Measurements from ENCODE around the gene CTR9.

The CTR9 gene

GRCh38 chr11:10752486-10752885 lies 1.4 kb downstream of the CTR9 start:
- TF ChIP-seq GATA3 (IDR thresholded peaks at IDR 0.05; ENCODE audit: low read depth, low read length), result no peak
- TF ChIP-seq GATA2 (IDR thresholded peaks at IDR 0.05; ENCODE audit: low read depth, low read length), result no peak

GRCh38 chr11:10758957-10759356 lies 7.9 kb downstream of the CTR9 start:
- TF ChIP-seq GATA2 (IDR thresholded peaks at IDR 0.05; ENCODE audit: low read depth, low read length) (no peak; the same call in 1 of the 2 replicates), GATA3 (IDR thresholded peaks at IDR 0.05; ENCODE audit: low read depth, low read length) (no peak)

- TF ChIP-seq GATA2 (IDR thresholded peaks at IDR 0.05; ENCODE audit: low read depth, low read length), result no peak
- TF ChIP-seq GATA3 (IDR thresholded peaks at IDR 0.05; ENCODE audit: low read depth, low read length), result no peak
Measured at GRCh38 chr11:10761085-10761698, 10.1 kb downstream of the CTR9 start.

- no peak for TF ChIP-seq GATA2 (IDR thresholded peaks at IDR 0.05; ENCODE audit: low read depth, low read length)
- no peak for TF ChIP-seq GATA3 (IDR thresholded peaks at IDR 0.05; ENCODE audit: low read depth, low read length)
Measured at GRCh38 chr11:10762185-10762584, 11.1 kb downstream of the CTR9 start.

GRCh38 chr11:10762913-10763421 lies 11.9 kb downstream of the CTR9 start:
- TF ChIP-seq GATA3 (IDR thresholded peaks at IDR 0.05; ENCODE audit: low read depth, low read length), result no peak
- no peak for TF ChIP-seq GATA2 (IDR thresholded peaks at IDR 0.05; ENCODE audit: low read depth, low read length)

- TF ChIP-seq GATA3 (IDR thresholded peaks at IDR 0.05; ENCODE audit: low read depth, low read length), result no peak
- no peak for TF ChIP-seq GATA2 (IDR thresholded peaks at IDR 0.05; ENCODE audit: low read depth, low read length)
Measured at GRCh38 chr11:10763766-10764165, 12.7 kb downstream of the CTR9 start.

- TF ChIP-seq GATA3 (IDR thresholded peaks at IDR 0.05; ENCODE audit: low read depth, low read length), result no peak
- no peak for TF ChIP-seq GATA2 (IDR thresholded peaks at IDR 0.05; ENCODE audit: low read depth, low read length)
Measured at GRCh38 chr11:10764412-10764811, 13.4 kb downstream of the CTR9 start.

GRCh38 chr11:10770626-10771254 lies 19.7 kb downstream of the CTR9 start:
- TF ChIP-seq GATA2 (IDR thresholded peaks at IDR 0.05; ENCODE audit: low read depth, low read length) (peak; percentile 73), GATA3 (IDR thresholded peaks at IDR 0.05; ENCODE audit: low read depth, low read length) (0 out of 2 replicates have a peak, but pooled peaks have one; percentile 14)

- no peak for TF ChIP-seq GATA2 (IDR thresholded peaks at IDR 0.05; ENCODE audit: low read depth, low read length)
- no peak for TF ChIP-seq GATA3 (IDR thresholded peaks at IDR 0.05; ENCODE audit: low read depth, low read length)
Measured at GRCh38 chr11:10771457-10771856, 20.4 kb downstream of the CTR9 start.

GRCh38 chr11:10774811-10775210 lies 23.8 kb downstream of the CTR9 start:
- TF ChIP-seq GATA2 (IDR thresholded peaks at IDR 0.05; ENCODE audit: low read depth, low read length) (no peak), GATA3 (IDR thresholded peaks at IDR 0.05; ENCODE audit: low read depth, low read length) (no peak)

GRCh38 chr11:10777393-10777793 lies 26.3 kb downstream of the CTR9 start:
- TF ChIP-seq GATA3 (IDR thresholded peaks at IDR 0.05; ENCODE audit: low read depth, low read length), result no peak
- no peak for TF ChIP-seq GATA2 (IDR thresholded peaks at IDR 0.05; ENCODE audit: low read depth, low read length)

GRCh38 chr11:10777806-10778205 lies 26.8 kb downstream of the CTR9 start:
- TF ChIP-seq GATA2 (IDR thresholded peaks at IDR 0.05; ENCODE audit: low read depth, low read length), result no peak
- TF ChIP-seq GATA3 (IDR thresholded peaks at IDR 0.05; ENCODE audit: low read depth, low read length), result no peak

GRCh38 chr11:10778217-10778970 lies 27.3 kb downstream of the CTR9 start:
- TF ChIP-seq GATA2 (IDR thresholded peaks at IDR 0.05; ENCODE audit: low read depth, low read length) (no peak; the same call in 1 of the 2 replicates), GATA3 (IDR thresholded peaks at IDR 0.05; ENCODE audit: low read depth, low read length) (no peak)

GRCh38 chr11:10779086-10779485 lies 28.0 kb downstream of the CTR9 start:
- TF ChIP-seq GATA3 (IDR thresholded peaks at IDR 0.05; ENCODE audit: low read depth, low read length) (no peak), GATA2 (IDR thresholded peaks at IDR 0.05; ENCODE audit: low read depth, low read length) (no peak)
